ENCODE measurements around the gene FRMD5.
A peak's percentile ranks its signal among the peaks of the same experiment; 100 is the strongest.
"Not testable (repeated sequence)": the region's sequence is repeated elsewhere in the genome, so short reads cannot be mapped to it uniquely, and the experiment has no call there.

FRMD5 gene

DNA sequence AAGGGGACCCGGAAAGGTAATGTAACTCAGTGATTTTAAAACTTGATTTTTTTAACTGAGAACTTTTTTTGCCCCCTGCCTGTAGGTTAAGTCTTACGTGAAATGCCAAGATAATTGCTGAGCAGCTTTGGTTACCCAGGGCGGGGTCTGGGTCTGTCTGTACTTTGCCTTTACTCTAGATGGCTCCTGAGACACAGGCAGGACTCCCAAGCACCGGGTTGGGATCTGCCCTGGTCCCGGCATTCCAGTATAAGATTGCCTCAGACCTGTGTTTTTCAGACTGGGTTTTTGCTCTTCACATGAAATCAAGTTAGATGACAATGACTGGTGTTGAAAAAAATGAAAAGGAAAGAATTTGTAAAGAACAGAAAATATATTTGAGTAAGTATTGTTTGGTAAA lies 328.0 kb downstream of the FRMD5 start:
- Histone ChIP-seq H3K27me3 (ENCODE audit: insufficient read depth, low read length) (no peaks in the 10 kb centered on the region), H3K27ac (ENCODE audit: low read length) (no peak overlapping the region), H3K36me3 (ENCODE audit: insufficient read depth, low read depth, low read length) (peaks cover 32% of the 10 kb centered on the region), H3K4me3 (ENCODE audit: low read length) (no peak overlapping the region), H3K4me1 (ENCODE audit: insufficient read depth, low read length) (no peaks in the 10 kb centered on the region), H3K9ac (ENCODE audit: low read depth, low read length) (no peak overlapping the region), H3K9me3 (ENCODE audit: insufficient read depth, low read depth, low read length) (no peaks in the 10 kb centered on the region)

DNA sequence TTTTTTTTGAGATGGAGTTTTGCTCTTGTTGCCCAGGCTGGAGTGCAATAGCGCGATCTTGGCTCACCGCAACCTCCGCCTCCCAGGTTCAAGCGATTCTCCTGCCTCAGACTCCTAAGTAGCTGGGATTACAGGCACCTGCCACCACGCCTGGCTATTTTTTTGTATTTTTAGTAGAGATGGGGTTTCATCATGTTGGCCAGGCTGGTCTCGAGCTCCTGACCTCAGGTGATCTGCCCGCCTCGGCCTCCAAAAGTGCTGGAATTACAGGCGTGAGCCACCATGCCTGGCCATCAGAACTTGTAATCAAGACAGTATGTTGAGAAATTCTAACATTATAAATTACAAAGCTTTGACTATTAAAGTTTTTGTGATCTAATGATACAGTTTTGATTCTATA lies 328.4 kb downstream of the FRMD5 start:
- H3K27ac ChIP-seq (ENCODE audit: low read length); H3K4me1 ChIP-seq (ENCODE audit: insufficient read depth, low read length); H3K9ac ChIP-seq (ENCODE audit: low read depth, low read length); H3K9me3 ChIP-seq (ENCODE audit: insufficient read depth, low read depth, low read length); H3K27me3 ChIP-seq (ENCODE audit: insufficient read depth, low read length); H3K4me3 ChIP-seq (ENCODE audit: low read length): not testable (repeated sequence)
- peaks cover 32% of the 10 kb centered on the region for H3K36me3 ChIP-seq (ENCODE audit: insufficient read depth, low read depth, low read length)

DNA sequence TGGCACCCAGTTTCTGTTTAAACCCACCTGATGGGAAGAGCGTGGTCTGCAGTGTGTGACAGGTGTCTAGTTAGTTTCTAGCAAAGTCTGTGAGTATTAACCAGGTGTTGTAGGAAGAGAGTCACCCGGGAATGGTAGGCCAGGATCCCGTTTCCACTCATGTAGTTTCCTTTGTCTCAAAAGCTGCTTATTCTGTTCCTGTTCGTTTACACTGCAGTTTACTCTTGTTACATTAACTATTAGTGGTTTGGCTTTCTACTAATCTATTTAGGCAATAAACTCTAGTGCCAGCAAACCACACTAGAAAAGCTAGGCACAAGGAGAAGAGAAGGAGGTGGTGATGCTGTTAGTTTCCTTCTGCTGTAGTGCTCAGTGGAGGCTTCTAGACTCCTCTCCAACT lies 335.5 kb downstream of the FRMD5 start:
- Histone ChIP-seq H3K27ac (ENCODE audit: low read length) (no peak overlapping the region), H3K9ac (ENCODE audit: low read depth, low read length) (no peak overlapping the region), H3K27me3 (ENCODE audit: insufficient read depth, low read length) (no peaks in the 10 kb centered on the region), H3K4me1 (ENCODE audit: insufficient read depth, low read length) (no peaks in the 10 kb centered on the region), H3K36me3 (ENCODE audit: insufficient read depth, low read depth, low read length) (peaks cover 45% of the 10 kb centered on the region), H3K9me3 (ENCODE audit: insufficient read depth, low read depth, low read length) (no peaks in the 10 kb centered on the region), H3K4me3 (ENCODE audit: low read length) (no peak overlapping the region)

DNA sequence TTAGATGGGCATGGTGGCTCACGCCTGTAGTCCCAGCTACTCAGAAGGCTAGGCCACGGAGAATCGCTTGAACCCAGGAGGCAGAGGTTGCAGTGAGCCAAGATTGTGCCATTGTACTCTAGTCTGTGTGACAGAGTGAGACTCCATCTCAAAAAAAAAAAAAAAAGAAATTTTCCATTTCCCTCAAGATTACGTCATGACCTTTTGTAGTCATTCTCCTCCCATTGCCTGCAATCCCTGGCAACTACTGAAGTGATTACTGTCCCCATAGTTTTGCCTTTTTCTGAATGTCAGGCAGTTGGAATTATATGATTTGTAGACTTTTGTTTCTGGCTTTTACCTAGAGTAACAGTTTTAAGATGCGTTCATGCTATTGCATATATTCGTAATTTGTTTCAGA lies 340.3 kb downstream of the FRMD5 start:
- H3K36me3 ChIP-seq (ENCODE audit: insufficient read depth, low read depth, low read length), result peaks cover 61% of the 10 kb centered on the region
- H3K27ac ChIP-seq (ENCODE audit: low read length), result no peak overlapping the region
- H3K27me3 ChIP-seq (ENCODE audit: insufficient read depth, low read length), result no peaks in the 10 kb centered on the region
- H3K9me3 ChIP-seq (ENCODE audit: insufficient read depth, low read depth, low read length), result no peaks in the 10 kb centered on the region
- no peaks in the 10 kb centered on the region for H3K4me1 ChIP-seq (ENCODE audit: insufficient read depth, low read length)
- no peak overlapping the region for H3K4me3 ChIP-seq (ENCODE audit: low read length)
- no peak overlapping the region for H3K9ac ChIP-seq (ENCODE audit: low read depth, low read length)

DNA sequence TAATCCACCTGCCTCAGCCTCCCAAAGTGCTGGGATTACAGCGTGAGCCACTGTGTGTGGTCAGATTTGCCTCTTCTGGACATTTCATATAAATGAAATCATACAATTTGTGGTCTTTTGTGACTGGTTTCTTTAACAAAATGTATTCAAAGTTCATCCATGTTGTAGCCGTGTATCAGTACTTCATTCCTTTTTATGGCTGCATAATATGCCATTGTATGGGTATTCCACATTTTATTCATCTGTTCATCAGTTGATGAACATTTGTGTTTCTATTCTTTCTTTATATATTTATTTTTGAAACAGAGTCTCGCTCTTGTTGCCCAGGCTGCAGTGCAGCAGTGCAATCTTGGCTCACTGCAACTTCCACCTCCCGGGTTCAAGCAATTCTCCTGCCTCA lies 342.5 kb downstream of the FRMD5 start:
- Histone ChIP-seq H3K27ac (ENCODE audit: low read length) (no peak overlapping the region), H3K9me3 (ENCODE audit: insufficient read depth, low read depth, low read length) (no peaks in the 10 kb centered on the region), H3K36me3 (ENCODE audit: insufficient read depth, low read depth, low read length) (peaks cover 42% of the 10 kb centered on the region), H3K4me3 (ENCODE audit: low read length) (no peak overlapping the region), H3K27me3 (ENCODE audit: insufficient read depth, low read length) (no peaks in the 10 kb centered on the region), H3K9ac (ENCODE audit: low read depth, low read length) (no peak overlapping the region), H3K4me1 (ENCODE audit: insufficient read depth, low read length) (no peaks in the 10 kb centered on the region)

DNA sequence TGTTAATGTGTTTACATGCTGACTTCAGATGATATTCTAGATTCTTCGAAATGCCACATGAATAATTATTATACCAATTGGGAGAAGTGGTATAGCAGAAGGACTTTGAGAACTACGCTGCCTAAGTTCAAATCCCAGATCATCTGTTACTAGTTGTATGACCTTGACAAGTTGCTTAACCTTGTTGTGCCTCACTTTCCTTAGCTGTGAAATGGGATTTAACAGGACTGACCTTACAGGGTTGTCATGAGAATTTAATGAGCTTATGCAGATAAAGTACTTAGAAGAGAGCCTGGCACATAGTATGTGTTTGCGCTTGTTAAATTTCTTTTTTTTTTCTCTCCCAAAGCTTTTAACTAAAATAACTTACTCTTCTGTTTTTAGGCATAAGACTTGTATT lies 343.8 kb downstream of the FRMD5 start:
- Histone ChIP-seq H3K9me3 (ENCODE audit: insufficient read depth, low read depth, low read length) (no peaks in the 10 kb centered on the region), H3K9ac (ENCODE audit: low read depth, low read length) (no peak overlapping the region), H3K4me1 (ENCODE audit: insufficient read depth, low read length) (no peaks in the 10 kb centered on the region), H3K27me3 (ENCODE audit: insufficient read depth, low read length) (no peaks in the 10 kb centered on the region), H3K36me3 (ENCODE audit: insufficient read depth, low read depth, low read length) (peaks cover 39% of the 10 kb centered on the region), H3K27ac (ENCODE audit: low read length) (no peak overlapping the region), H3K4me3 (ENCODE audit: low read length) (no peak overlapping the region)

DNA sequence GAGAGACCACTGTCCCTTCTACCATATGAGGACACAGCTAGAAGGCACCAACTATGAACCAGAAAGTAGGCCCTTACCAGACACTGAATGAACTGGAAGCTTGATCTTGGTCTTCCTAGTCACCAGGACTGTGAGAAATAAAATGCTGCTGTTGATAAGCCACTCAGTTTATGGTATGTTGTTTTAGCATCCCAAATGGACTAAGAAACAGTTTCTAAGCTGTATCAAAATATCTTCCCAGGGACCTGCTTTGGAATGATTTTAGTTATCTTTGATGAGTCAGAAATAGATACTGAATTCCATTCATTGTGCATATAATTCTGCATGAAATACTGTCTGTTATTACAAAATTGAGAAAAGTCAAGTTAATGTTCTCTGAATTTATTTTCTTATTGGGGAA lies 349.6 kb downstream of the FRMD5 start:
- Histone ChIP-seq H3K27ac (ENCODE audit: low read length) (no peak overlapping the region), H3K27me3 (ENCODE audit: insufficient read depth, low read length) (no peaks in the 10 kb centered on the region), H3K9ac (ENCODE audit: low read depth, low read length) (no peak overlapping the region), H3K4me3 (ENCODE audit: low read length) (no peak overlapping the region), H3K4me1 (ENCODE audit: insufficient read depth, low read length) (no peaks in the 10 kb centered on the region), H3K9me3 (ENCODE audit: insufficient read depth, low read depth, low read length) (no peaks in the 10 kb centered on the region), H3K36me3 (ENCODE audit: insufficient read depth, low read depth, low read length) (peaks cover 46% of the 10 kb centered on the region)

DNA sequence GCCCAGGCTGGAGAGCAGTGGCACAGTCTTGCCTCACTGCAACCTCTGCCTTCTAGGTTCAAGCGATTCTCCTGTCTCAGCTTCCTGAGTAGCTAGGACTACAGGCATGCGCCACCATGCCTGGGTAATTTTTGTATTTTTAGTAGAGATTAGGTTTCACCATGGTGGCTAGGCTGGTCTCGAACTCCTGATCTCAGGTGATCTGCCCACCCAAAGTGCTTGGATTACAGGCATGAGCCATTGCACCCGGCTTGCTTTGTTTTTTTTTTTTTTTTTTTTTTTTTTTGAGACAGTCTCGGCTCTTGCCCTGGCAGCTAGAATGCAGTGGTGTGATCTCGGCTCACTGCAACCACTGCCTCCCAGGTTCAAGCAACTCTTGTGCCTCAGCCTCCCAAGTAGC lies 362.6 kb downstream of the FRMD5 start:
- not testable (repeated sequence) for H3K4me1 ChIP-seq (ENCODE audit: insufficient read depth, low read length); H3K9me3 ChIP-seq (ENCODE audit: insufficient read depth, low read depth, low read length); H3K27ac ChIP-seq (ENCODE audit: low read length); H3K9ac ChIP-seq (ENCODE audit: low read depth, low read length); H3K4me3 ChIP-seq (ENCODE audit: low read length); H3K27me3 ChIP-seq (ENCODE audit: insufficient read depth, low read length)
- H3K36me3 ChIP-seq (ENCODE audit: insufficient read depth, low read depth, low read length), result peaks cover 34% of the 10 kb centered on the region

DNA sequence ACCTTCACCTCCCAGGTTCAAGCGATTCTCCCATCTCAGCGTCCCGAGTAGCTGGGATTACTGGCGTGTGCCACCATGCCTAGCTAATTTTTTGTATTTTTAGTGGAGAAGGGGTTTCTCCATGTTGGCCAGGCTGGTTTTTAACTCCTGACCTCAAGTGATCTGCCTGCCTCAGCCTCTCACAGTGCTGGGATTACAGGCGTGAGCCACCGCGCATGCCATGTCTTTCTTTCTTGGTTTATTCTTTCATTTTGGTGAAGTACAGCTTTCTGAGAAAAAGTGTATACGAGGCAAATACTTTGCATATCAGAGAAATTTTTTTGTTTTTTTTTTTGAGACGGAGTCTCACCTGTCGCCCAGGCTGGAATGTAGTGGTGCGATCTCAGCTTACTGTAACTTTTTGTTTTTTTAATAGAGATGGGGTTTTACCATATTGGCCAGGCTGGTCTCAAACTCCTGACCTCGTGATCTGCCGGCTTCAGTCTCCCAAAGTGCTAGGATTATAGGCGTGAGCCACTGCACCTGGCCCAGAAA lies 363.5 kb downstream of the FRMD5 start:
- not testable (repeated sequence) for H3K4me1 ChIP-seq (ENCODE audit: insufficient read depth, low read length); H3K4me3 ChIP-seq (ENCODE audit: low read length); H3K27ac ChIP-seq (ENCODE audit: low read length); H3K27me3 ChIP-seq (ENCODE audit: insufficient read depth, low read length); H3K9me3 ChIP-seq (ENCODE audit: insufficient read depth, low read depth, low read length); H3K9ac ChIP-seq (ENCODE audit: low read depth, low read length)
- H3K36me3 ChIP-seq (ENCODE audit: insufficient read depth, low read depth, low read length), result peaks cover 25% of the 10 kb centered on the region

DNA sequence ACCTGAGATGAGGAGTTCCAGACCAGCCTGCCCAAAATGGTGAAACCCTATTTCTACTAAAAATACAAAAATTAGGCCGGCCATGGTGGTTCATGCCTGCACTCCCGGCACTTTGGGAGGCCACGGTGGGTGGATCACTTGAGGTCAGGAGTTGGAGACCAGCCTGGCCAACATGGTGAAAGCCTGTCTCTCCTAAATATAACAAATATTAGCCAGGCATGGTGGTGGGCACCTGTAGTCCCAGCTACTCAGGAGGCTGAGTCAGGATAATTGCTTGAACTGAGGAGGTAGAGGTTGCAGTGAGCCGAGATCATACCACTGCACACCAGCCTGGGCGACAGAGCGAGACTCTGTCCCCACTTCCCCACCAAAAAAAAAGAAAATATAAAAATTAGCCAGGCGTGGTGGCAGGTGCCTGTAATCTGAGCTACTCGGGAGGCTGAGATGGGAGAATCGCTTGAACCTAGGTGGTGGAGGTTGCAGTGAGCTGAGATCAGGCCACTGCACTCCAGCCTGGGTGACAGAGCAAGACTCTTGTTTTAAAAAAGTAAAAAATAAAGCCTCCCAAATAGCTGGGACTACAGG lies 364.3 kb downstream of the FRMD5 start:
- peaks cover 17% of the 10 kb centered on the region for H3K36me3 ChIP-seq (ENCODE audit: insufficient read depth, low read depth, low read length)
- not testable (repeated sequence) for H3K4me3 ChIP-seq (ENCODE audit: low read length); H3K4me1 ChIP-seq (ENCODE audit: insufficient read depth, low read length); H3K9ac ChIP-seq (ENCODE audit: low read depth, low read length); H3K27ac ChIP-seq (ENCODE audit: low read length); H3K9me3 ChIP-seq (ENCODE audit: insufficient read depth, low read depth, low read length); H3K27me3 ChIP-seq (ENCODE audit: insufficient read depth, low read length)

DNA sequence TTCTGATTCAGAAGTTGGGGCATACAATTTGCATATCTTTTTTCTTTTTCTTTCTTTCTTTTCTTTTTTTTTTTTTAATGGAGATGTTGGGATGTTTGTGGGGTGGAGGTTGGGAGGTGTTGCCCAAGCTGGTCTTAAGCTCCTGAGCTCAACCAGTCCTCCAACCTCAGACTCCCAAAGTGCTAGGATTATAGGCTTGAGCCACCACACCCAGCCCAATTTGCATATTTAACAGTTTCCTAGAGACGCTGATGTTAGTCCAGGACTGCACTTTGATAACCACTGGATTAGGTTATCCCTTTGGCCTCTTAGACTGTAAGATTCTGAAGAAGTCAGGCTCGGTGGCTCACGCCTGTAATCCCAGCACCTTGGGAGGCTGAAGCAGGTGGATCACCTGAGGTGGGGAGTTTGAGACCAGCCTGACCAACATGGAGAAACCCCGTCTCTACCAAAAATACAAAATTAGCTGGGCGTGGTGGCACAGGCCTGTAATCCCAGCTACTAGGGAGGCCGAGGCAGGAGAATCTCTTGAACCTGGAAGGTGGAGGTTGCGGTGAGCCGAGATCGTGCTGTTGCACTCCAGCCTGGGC lies 365.0 kb downstream of the FRMD5 start:
- peaks cover 12% of the 10 kb centered on the region; the same call in 1 of the 2 replicates for H3K27me3 ChIP-seq (ENCODE audit: insufficient read depth, low read length)
- H3K36me3 ChIP-seq (ENCODE audit: insufficient read depth, low read depth, low read length), result peaks cover 16% of the 10 kb centered on the region
- not testable (repeated sequence) for H3K4me3 ChIP-seq (ENCODE audit: low read length); H3K9ac ChIP-seq (ENCODE audit: low read depth, low read length); H3K4me1 ChIP-seq (ENCODE audit: insufficient read depth, low read length); H3K27ac ChIP-seq (ENCODE audit: low read length); H3K9me3 ChIP-seq (ENCODE audit: insufficient read depth, low read depth, low read length)

DNA sequence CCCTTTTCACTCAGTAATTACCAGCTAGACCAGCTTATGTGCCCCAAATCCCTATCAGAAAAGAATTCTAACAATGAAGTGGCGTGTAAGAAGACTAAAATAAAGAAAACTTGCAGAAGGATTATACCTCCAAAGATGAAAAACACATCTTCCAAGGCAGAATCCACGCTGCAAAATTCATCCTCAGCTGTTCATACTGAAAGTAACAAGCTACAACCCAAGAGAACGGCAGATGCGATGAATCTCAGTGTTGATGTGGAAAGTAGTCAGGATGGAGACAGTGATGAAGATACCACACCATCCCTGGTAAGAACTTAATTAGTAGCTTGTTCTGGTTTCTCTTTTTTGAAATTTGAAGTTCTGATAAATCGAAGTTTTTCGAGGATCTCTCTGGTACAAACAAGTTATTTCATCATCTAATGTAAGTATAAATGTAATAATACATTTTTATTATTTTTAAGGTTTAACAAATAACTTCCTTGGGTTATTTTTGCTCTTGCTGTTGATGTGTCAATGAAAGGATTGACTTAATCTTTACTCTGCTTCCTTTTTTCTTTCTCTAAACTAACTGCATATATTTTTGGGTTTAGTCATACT lies 366.9 kb downstream of the FRMD5 start:
- H3K27ac ChIP-seq (ENCODE audit: low read length), result no peak overlapping the region
- H3K27me3 ChIP-seq (ENCODE audit: insufficient read depth, low read length), result peaks cover 15% of the 10 kb centered on the region; the same call in 1 of the 2 replicates
- peaks cover 9% of the 10 kb centered on the region; the same call in 1 of the 2 replicates for H3K36me3 ChIP-seq (ENCODE audit: insufficient read depth, low read depth, low read length)
- H3K9me3 ChIP-seq (ENCODE audit: insufficient read depth, low read depth, low read length), result no peaks in the 10 kb centered on the region
- H3K9ac ChIP-seq (ENCODE audit: low read depth, low read length), result peak overlapping the region; percentile 86
- H3K4me1 ChIP-seq (ENCODE audit: insufficient read depth, low read length), result no peaks in the 10 kb centered on the region
- H3K4me3 ChIP-seq (ENCODE audit: low read length), result peak overlapping the region; percentile 79; the same call in 1 of the 2 replicates

Measured in iPS-20b (cell line).